BE2C (cell line): ENCODE results near the gene CLSTN2.

Experiments
- DNase-seq: peaks from one replicate; pipeline ENCODE4 v3.0.0-alpha.2; 2020
- H3K27me3 ChIP-seq: fragments of 250-450 bp; sonication (Bioruptor Pico); 2 replicates; pipeline ENCODE4 v1.5.1; 2020; ENCODE audit warnings: mild to moderate bottlenecking
- H3K36me3 ChIP-seq: fragments of 250-450 bp; sonication (Bioruptor Pico); 2 replicates; pipeline ENCODE4 v1.5.1; 2020; ENCODE audit warnings: mild to moderate bottlenecking
- H3K4me1 ChIP-seq: fragments of 250-450 bp; sonication (Bioruptor Pico); 2 replicates; pipeline ENCODE4 v1.5.1; 2020
- H3K4me3 ChIP-seq: 2 replicates; pipeline ENCODE4 v1.5.1; 2011; ENCODE audit warnings: low read depth, low read length
- H3K9me3 ChIP-seq: fragments of 250-450 bp; sonication (Bioruptor Pico); 2 replicates; pipeline ENCODE4 v1.5.1; 2020
- TF ChIP-seq, protein P1 (sequence below): IDR thresholded peaks from 2 replicates; pipeline ENCODE4 v1.5.1; 2012; ENCODE audit warnings: mild to moderate bottlenecking, low read depth, low read length

Gene CLSTN2

DNA sequence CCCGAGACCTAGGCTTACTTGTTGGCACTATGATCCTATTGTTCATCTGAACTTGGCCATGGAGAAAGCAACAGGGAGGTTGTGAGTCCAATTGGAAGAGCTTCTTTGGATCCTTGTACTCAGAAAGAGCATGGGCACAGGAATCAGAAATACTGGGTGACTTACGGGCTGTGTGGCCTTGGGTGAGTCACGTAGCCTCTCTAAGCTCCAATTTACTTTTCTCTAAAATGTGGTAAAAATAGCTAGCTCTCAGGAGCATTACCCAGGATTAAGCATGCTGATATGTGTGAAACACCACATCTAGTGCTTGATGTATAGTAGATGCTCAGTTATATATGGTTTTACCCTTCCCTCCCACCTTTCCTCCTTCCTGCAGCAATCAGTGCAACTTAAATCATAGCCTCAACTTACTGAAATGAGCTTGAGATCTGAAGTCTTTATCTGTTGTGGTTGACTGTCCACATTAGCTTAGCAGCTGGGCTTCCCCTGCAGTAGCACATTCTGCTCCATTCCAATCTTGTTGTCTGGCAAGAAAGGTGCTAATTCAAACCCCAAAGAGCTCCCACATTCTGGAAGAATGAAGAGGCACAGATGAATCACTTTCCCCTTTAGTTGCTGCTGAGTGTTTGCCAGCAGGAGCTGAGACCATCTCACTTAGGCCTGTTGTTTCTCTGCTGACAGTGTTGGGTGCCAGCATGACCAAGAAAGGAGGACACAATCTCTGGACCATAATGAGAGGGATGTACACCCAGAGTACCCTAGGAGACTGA, 443.8 kb downstream of the CLSTN2 start:
- no peaks in the 10 kb centered on the region for H3K27me3 ChIP-seq
- DNase-seq: no peak
- TF ChIP-seq, protein P1, sequence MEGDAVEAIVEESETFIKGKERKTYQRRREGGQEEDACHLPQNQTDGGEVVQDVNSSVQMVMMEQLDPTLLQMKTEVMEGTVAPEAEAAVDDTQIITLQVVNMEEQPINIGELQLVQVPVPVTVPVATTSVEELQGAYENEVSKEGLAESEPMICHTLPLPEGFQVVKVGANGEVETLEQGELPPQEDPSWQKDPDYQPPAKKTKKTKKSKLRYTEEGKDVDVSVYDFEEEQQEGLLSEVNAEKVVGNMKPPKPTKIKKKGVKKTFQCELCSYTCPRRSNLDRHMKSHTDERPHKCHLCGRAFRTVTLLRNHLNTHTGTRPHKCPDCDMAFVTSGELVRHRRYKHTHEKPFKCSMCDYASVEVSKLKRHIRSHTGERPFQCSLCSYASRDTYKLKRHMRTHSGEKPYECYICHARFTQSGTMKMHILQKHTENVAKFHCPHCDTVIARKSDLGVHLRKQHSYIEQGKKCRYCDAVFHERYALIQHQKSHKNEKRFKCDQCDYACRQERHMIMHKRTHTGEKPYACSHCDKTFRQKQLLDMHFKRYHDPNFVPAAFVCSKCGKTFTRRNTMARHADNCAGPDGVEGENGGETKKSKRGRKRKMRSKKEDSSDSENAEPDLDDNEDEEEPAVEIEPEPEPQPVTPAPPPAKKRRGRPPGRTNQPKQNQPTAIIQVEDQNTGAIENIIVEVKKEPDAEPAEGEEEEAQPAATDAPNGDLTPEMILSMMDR: no peak
- H3K4me1 ChIP-seq: peaks cover 5% of the 10 kb centered on the region; the same call in 1 of the 2 replicates
- H3K9me3 ChIP-seq: no peaks in the 10 kb centered on the region
- H3K36me3 ChIP-seq: no peaks in the 10 kb centered on the region
- H3K4me3 ChIP-seq: no peak overlapping the region

GRCh38 chr3:140384028-140384771, 449.2 kb downstream of the CLSTN2 start:
- no peaks in the 10 kb centered on the region for H3K36me3 ChIP-seq
- H3K4me1 ChIP-seq: peaks cover 5% of the 10 kb centered on the region; the same call in 1 of the 2 replicates
- no peak for DNase-seq
- TF ChIP-seq, protein P1: no peak
- H3K9me3 ChIP-seq: no peaks in the 10 kb centered on the region
- no peak overlapping the region for H3K4me3 ChIP-seq
- no peaks in the 10 kb centered on the region for H3K27me3 ChIP-seq

DNA sequence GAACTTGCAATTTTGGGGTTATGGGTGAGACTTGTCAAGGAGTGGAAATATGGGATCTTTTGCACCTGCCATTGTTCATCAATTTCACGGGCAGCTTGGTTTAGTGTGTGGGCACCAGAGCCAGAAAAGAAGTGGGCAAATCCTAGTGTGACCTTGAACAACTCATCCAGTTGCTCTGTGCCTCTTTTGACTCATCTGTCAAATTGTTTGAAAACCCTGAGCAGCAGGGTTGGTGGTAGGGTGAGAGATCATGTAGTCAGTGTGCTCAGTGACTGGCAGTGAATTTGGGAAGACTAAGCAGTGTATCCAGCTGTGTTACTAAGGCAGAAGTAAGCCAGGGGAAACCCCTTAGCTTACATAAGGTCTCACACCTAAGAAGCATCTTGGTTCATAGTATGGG, 449.9 kb downstream of the CLSTN2 start:
- peaks cover 5% of the 10 kb centered on the region; the same call in 1 of the 2 replicates for H3K4me1 ChIP-seq
- H3K36me3 ChIP-seq: no peaks in the 10 kb centered on the region
- H3K9me3 ChIP-seq: no peaks in the 10 kb centered on the region
- no peak for DNase-seq
- TF ChIP-seq, protein P1: no peak
- H3K4me3 ChIP-seq: no peak overlapping the region
- no peaks in the 10 kb centered on the region for H3K27me3 ChIP-seq

DNA sequence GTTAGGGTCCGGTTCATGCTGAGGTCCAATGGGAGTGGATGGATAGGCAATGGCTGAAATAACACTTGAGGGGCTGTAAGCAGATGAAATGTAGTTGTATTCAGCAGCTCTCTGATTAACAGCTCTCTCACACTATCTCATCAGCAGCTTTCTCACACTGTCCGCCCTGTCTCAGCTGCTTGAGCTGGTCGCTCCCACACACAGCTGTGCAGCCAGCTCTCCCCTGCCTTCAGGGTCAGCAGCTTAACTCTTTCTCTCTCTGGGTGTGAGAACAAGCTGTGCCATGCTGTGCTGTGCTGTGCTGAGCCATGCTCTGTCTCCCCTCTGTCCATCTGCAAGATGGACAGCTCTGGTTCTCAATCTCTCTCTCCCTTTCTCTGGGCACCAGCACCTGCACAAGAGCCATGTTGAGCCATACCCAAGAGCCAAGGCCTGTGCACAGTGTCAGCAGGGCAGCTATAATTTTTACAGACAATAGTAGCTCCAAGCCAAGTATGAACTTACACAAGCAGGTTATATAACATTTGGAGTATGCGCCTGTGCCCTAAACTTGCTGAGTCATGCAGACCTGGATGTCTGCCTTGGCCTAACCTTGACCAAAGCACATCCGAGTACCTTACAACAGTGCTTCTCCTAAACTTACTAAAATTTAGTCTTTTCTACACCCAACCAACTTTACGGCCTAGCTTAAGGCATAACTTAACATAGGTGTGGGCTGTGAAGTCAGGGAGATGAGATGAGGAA, 451.5 kb downstream of the CLSTN2 start:
- H3K9me3 ChIP-seq: no peaks in the 10 kb centered on the region
- H3K4me1 ChIP-seq: no peaks in the 10 kb centered on the region
- TF ChIP-seq, protein P1: no peak
- DNase-seq: no peak
- no peaks in the 10 kb centered on the region for H3K27me3 ChIP-seq
- no peaks in the 10 kb centered on the region for H3K36me3 ChIP-seq
- H3K4me3 ChIP-seq: no peak overlapping the region

- no peaks in the 10 kb centered on the region for H3K27me3 ChIP-seq
- TF ChIP-seq, protein P1: no peak
- no peaks in the 10 kb centered on the region for H3K4me1 ChIP-seq
- H3K36me3 ChIP-seq: no peaks in the 10 kb centered on the region
- H3K9me3 ChIP-seq: no peaks in the 10 kb centered on the region
- H3K4me3 ChIP-seq: no peak overlapping the region
- DNase-seq: no peak
Measured at GRCh38 chr3:140387244-140387643, 452.3 kb downstream of the CLSTN2 start.
